HG03354 (cell line): Measurements from ENCODE around the gene COX11.

Source experiments
- ATAC-seq: cut with Tn5 transposase; IDR thresholded peaks from one replicate; pipeline ENCODE4 v1.9.1; 2021; ENCODE audit warnings: mild to moderate bottlenecking; ENCODE audit not compliant: unreplicated experiment, poor library complexity, severe bottlenecking

The COX11 gene, protein sequence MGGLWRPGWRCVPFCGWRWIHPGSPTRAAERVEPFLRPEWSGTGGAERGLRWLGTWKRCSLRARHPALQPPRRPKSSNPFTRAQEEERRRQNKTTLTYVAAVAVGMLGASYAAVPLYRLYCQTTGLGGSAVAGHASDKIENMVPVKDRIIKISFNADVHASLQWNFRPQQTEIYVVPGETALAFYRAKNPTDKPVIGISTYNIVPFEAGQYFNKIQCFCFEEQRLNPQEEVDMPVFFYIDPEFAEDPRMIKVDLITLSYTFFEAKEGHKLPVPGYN

GRCh38 chr17:54968262-54968987, at the start of gene COX11, which contains the start of gene STXBP4:
COX11 (minus strand) TSS chr17:54968654; CDS start chr17:54968646, 8 bp downstream.
STXBP4 (plus strand) TSS chr17:54968765; CDS start chr17:54986220, 17,455 bp downstream.
- peak; percentile 91 for ATAC-seq

GRCh38 chr17:55005520-55005919, 37.1 kb upstream of the COX11 start:
- ATAC-seq, result peak; percentile 71

GRCh38 chr17:55004484-55004883, 36.0 kb upstream of the COX11 start:
- no peak for ATAC-seq

- ATAC-seq, result no peak
Observed at GRCh38 chr17:55002458-55002857, 34.0 kb upstream of the COX11 start.

- no peak for ATAC-seq
Observed at GRCh38 chr17:54996441-54996840, 28.0 kb upstream of the COX11 start.

GRCh38 chr17:54992797-54993639, 24.6 kb upstream of the COX11 start:
- peak; percentile 83 for ATAC-seq

DNA sequence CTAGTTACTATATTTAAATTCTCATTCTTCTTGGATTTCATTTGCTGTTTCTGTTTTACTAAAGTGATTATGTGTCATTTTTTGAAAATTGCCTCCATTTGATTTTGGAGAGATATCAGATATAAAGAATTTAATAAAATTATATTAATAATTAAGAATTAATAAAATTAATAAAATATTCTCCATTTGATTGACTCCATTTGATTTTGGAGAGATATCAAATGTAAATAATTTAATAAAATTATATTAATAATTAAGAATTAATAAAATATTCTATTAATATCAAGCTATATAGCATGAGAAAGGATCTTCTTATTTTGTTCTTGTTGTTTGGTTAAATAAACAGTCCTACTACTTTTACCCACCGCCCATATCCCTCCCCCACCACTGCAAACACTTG, 23.1 kb upstream of the COX11 start:
- ATAC-seq, result no peak

GRCh38 chr17:54990118-54990517, 21.7 kb upstream of the COX11 start:
- no peak for ATAC-seq

- no peak for ATAC-seq
Observed at GRCh38 chr17:54985476-54985875, 17.0 kb upstream of the COX11 start.

- ATAC-seq, result no peak
Observed at GRCh38 chr17:54983260-54983659, 14.8 kb upstream of the COX11 start.

GRCh38 chr17:54982399-54982798, 13.9 kb upstream of the COX11 start:
- ATAC-seq, result no peak

GRCh38 chr17:54980375-54980774, 11.9 kb upstream of the COX11 start:
- no peak for ATAC-seq

GRCh38 chr17:54979657-54980056, 11.2 kb upstream of the COX11 start:
- no peak for ATAC-seq

DNA sequence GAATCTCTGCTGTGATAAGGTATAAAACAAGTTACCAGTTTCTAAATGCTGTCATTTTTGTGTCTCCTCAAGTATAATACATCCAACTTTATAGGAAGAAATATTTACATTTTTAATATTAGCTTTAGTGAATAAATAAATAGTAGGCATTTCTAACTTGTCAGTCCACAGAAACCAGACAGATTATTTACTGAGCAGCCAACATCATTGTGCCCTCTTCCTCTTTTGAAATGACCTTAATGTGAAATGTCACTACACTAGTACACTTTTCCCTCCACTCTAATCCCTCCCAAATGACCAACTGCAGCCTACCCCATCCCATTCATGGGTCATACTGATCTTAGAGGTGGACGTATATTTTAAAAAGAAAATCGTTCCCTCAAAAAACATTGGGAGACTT, 9.3 kb upstream of the COX11 start:
- no peak for ATAC-seq

DNA sequence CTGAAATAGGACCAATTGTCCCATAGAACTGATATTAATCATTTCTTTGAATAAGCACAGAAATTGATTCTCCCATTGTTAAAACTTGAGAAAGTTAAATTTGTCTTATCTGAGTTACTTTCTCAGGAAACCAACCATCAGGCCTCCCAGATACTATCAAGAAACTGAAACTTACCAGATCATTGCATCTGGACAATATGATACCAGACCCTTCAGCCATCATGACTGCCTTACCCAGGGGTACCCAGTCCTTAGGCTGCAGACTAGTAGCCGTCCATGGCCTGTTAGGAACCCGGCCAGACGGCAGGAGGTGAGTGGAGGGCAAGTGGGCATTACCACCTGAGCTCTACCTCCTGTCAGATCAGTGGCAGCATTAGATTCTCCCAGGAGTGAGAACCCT, 7.9 kb upstream of the COX11 start:
- no peak for ATAC-seq

- ATAC-seq, result no peak
Observed at GRCh38 chr17:54974759-54975158, 6.3 kb upstream of the COX11 start.

DNA sequence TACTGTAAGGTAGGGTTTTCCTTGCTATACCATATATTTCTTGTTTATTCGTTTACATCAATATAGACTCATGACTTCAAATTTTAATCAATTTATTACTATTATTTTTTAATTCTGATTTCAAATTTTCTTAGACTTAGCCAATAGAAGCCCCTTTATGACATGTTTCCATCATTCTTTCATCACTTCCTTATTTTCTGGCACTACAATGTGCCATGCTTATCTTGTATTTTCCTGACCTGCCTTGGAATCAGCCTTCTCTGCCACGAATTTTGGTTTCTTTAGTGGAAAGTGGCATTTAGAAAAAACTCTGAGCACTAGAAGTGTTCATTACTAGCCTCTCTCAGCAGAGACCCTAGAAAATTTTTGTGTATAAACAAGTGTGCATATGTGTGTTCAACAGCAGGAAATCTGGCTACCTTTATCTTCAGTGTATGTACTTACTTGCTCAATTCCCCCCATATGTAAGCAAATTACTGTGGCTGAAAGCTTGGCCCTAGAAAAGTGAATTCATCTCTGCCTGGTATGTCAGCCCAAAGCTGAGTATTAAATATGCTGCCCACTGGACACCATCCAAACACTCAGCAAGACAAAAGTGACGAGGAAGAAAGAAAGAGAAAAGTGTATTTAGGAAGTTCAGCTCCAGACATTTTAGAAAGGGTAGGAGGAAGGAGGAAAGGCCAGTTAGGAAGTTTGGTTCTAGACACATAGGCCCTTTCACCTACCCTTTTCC, 4.1 kb upstream of the COX11 start:
- ATAC-seq, result no peak

- no peak for ATAC-seq
Observed at GRCh38 chr17:54971901-54972300, 3.4 kb upstream of the COX11 start.

GRCh38 chr17:54971147-54971546, 2.7 kb upstream of the COX11 start:
- peak; percentile 22 for ATAC-seq
